ENCODE measurements around the gene COA8. TPM values are rescaled to one million over a fixed set of nuclear protein-coding genes. Genes with fewer than 3 reads are reported as not detected.
A peak's percentile ranks its signal among the peaks of the same experiment; 100 is the strongest.

COA8 gene
- total and polyA plus RNA-seq, 9 of the 15 experiments (the other 6 are each of a cell fraction or from before 2014, with no cell fraction given) = 5.0 to 35.3 (median 25.7) TPM

DNA sequence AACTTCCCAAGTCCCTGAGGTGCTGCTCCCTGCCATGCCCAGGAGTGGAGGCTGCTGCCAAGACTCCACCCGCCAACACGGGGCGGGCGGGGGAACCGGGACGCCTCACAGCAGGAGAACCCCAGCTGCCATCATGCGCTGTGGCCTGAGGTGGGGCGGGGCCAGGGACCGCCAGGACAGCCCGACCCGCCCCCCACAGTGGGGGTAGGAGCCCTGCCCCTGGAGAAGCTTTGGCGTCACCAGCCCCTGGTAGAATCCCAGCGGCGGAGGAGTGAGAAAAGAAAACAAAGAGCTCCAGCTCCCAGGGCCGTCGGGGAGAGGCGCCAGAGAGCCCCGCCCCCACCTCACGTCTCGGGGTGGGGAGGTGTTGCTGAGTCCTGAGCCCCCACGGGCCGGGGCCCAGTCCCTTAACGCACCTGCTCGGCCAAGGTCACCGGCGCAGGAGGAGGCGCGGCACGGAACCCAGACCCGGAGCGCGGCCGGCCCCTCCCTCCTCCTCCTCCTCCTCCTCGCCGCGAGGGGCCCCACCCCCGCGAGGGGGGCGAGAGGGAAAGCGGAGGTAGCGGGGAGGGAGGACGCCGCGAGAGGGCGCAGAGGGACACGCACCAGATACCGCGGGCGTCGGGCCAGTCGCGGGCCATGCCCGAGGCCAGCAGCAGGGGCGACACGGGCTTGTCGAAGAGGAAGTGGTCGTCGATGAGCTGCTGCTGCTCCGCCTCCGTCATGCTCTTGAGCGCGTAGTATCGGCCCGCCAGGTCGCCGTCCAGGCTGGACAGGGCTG, 41.9 kb upstream of the COA8 start (continued):
- TF ChIP-seq, protein P1, sequence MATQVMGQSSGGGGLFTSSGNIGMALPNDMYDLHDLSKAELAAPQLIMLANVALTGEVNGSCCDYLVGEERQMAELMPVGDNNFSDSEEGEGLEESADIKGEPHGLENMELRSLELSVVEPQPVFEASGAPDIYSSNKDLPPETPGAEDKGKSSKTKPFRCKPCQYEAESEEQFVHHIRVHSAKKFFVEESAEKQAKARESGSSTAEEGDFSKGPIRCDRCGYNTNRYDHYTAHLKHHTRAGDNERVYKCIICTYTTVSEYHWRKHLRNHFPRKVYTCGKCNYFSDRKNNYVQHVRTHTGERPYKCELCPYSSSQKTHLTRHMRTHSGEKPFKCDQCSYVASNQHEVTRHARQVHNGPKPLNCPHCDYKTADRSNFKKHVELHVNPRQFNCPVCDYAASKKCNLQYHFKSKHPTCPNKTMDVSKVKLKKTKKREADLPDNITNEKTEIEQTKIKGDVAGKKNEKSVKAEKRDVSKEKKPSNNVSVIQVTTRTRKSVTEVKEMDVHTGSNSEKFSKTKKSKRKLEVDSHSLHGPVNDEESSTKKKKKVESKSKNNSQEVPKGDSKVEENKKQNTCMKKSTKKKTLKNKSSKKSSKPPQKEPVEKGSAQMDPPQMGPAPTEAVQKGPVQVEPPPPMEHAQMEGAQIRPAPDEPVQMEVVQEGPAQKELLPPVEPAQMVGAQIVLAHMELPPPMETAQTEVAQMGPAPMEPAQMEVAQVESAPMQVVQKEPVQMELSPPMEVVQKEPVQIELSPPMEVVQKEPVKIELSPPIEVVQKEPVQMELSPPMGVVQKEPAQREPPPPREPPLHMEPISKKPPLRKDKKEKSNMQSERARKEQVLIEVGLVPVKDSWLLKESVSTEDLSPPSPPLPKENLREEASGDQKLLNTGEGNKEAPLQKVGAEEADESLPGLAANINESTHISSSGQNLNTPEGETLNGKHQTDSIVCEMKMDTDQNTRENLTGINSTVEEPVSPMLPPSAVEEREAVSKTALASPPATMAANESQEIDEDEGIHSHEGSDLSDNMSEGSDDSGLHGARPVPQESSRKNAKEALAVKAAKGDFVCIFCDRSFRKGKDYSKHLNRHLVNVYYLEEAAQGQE (IDR thresholded peaks at IDR 0.05; ENCODE audit: borderline replicate concordance) = peak; percentile 32; the same call in 1 of the 2 replicates
- TF ChIP-seq, protein P1 (CRISPR knock-in tag; IDR thresholded peaks at IDR 0.05; ENCODE audit: low read depth) = no peak
- TF ChIP-seq SOX6 (IDR thresholded peaks at IDR 0.05) (peak; percentile 45; the same call in 1 of the 2 replicates), SNRNP70 (optimal IDR thresholded peaks at IDR 0.05; ENCODE audit: low read depth, low read length) (no peak), GABPA (tag; conservative IDR thresholded peaks at IDR 0.05; ENCODE audit: low read depth) (0 out of 2 replicates have a peak, but pooled peaks have one; percentile 28), MYC (IDR thresholded peaks at IDR 0.05; ENCODE audit: low read depth, low read length) (peak; percentile 58), MYC (CRISPR knock-in tag; IDR thresholded peaks at IDR 0.05; ENCODE audit: borderline replicate concordance, low read depth) (no peak), U2AF1 (optimal IDR thresholded peaks at IDR 0.05; ENCODE audit: low read depth, low read length) (no peak)
- TF ChIP-seq, protein P2, sequence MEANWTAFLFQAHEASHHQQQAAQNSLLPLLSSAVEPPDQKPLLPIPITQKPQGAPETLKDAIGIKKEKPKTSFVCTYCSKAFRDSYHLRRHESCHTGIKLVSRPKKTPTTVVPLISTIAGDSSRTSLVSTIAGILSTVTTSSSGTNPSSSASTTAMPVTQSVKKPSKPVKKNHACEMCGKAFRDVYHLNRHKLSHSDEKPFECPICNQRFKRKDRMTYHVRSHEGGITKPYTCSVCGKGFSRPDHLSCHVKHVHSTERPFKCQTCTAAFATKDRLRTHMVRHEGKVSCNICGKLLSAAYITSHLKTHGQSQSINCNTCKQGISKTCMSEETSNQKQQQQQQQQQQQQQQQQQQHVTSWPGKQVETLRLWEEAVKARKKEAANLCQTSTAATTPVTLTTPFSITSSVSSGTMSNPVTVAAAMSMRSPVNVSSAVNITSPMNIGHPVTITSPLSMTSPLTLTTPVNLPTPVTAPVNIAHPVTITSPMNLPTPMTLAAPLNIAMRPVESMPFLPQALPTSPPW (CRISPR knock-in tag; IDR thresholded peaks at IDR 0.05) = peak; percentile 97
- TF ChIP-seq, protein P3, sequence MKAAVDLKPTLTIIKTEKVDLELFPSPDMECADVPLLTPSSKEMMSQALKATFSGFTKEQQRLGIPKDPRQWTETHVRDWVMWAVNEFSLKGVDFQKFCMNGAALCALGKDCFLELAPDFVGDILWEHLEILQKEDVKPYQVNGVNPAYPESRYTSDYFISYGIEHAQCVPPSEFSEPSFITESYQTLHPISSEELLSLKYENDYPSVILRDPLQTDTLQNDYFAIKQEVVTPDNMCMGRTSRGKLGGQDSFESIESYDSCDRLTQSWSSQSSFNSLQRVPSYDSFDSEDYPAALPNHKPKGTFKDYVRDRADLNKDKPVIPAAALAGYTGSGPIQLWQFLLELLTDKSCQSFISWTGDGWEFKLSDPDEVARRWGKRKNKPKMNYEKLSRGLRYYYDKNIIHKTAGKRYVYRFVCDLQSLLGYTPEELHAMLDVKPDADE (conservative IDR thresholded peaks at IDR 0.05; ENCODE audit: control insufficient read depth, low read depth, low read length) = peak; percentile 54; the same call in 1 of the 2 replicates
- TF ChIP-seq, protein P4, sequence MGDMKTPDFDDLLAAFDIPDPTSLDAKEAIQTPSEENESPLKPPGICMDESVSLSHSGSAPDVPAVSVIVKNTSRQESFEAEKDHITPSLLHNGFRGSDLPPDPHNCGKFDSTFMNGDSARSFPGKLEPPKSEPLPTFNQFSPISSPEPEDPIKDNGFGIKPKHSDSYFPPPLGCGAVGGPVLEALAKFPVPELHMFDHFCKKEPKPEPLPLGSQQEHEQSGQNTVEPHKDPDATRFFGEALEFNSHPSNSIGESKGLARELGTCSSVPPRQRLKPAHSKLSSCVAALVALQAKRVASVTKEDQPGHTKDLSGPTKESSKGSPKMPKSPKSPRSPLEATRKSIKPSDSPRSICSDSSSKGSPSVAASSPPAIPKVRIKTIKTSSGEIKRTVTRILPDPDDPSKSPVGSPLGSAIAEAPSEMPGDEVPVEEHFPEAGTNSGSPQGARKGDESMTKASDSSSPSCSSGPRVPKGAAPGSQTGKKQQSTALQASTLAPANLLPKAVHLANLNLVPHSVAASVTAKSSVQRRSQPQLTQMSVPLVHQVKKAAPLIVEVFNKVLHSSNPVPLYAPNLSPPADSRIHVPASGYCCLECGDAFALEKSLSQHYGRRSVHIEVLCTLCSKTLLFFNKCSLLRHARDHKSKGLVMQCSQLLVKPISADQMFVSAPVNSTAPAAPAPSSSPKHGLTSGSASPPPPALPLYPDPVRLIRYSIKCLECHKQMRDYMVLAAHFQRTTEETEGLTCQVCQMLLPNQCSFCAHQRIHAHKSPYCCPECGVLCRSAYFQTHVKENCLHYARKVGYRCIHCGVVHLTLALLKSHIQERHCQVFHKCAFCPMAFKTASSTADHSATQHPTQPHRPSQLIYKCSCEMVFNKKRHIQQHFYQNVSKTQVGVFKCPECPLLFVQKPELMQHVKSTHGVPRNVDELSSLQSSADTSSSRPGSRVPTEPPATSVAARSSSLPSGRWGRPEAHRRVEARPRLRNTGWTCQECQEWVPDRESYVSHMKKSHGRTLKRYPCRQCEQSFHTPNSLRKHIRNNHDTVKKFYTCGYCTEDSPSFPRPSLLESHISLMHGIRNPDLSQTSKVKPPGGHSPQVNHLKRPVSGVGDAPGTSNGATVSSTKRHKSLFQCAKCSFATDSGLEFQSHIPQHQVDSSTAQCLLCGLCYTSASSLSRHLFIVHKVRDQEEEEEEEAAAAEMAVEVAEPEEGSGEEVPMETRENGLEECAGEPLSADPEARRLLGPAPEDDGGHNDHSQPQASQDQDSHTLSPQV (IDR thresholded peaks at IDR 0.05) = no peak
